HEK293 (cell line): Measurements from ENCODE around the gene PRUNE2.

Source experiments
- CTCF ChIP-seq: fragments of 450-650 bp; formaldehyde crosslinking; IDR thresholded peaks from 2 replicates; pipeline ENCODE4 v1.5.1; 2016; ENCODE audit warnings: missing biosample characterization, missing genetic modification characterization
- ZBTB49 ChIP-seq: fragments of 450-650 bp; formaldehyde crosslinking; IDR thresholded peaks from 2 replicates; pipeline ENCODE4 v1.5.1; 2016; ENCODE audit warnings: missing biosample characterization, missing genetic modification characterization, low read depth
- ZNF335 ChIP-seq: fragments of 450-650 bp; formaldehyde crosslinking; conservative IDR thresholded peaks from 2 replicates; pipeline ENCODE4 v1.5.1; 2016; ENCODE audit warnings: missing biosample characterization, missing genetic modification characterization
- ZNF362 ChIP-seq: fragments of 450-650 bp; formaldehyde crosslinking; IDR thresholded peaks from 2 replicates; pipeline ENCODE4 v1.5.1; 2016; ENCODE audit warnings: missing biosample characterization, missing genetic modification characterization
- ZNF561 ChIP-seq: fragments of 450-650 bp; IDR thresholded peaks from 2 replicates; pipeline ENCODE4 v1.5.1; 2018; ENCODE audit warnings: missing biosample characterization, missing genetic modification characterization, borderline replicate concordance
- TF ChIP-seq, protein P1 (sequence below): fragments of 450-650 bp; formaldehyde crosslinking; optimal IDR thresholded peaks from 2 replicates; pipeline ENCODE3; 2016; ENCODE audit warnings: missing biosample characterization, mild to moderate bottlenecking, missing genetic modification characterization

DNA sequence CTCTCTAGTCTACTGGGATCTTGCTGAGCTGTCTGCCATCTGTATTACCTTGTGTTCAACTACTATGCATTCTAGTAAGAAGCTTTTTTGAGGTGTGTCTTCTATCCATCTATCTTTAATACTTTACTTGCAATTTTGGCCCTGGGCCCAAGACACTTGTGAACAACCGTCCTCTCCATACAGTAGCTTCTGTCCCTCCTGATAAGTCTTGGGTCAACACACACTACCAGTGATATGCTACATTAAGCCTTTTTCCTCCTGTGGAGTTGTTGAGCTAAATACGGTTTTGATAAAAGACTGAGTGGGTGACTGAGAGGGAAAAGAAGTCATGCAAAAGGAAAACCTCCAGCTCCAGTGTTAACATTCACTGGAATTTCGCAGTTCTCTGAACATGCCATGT is 275.0 kb downstream of the PRUNE2 start:
- no peak for TF ChIP-seq ZNF561
- TF ChIP-seq ZNF335 (tag by site-specific recombination), result no peak
- TF ChIP-seq ZNF362 (tag by site-specific recombination), result no peak
- TF ChIP-seq CTCF (tag by site-specific recombination), result no peak
- TF ChIP-seq, protein P1, sequence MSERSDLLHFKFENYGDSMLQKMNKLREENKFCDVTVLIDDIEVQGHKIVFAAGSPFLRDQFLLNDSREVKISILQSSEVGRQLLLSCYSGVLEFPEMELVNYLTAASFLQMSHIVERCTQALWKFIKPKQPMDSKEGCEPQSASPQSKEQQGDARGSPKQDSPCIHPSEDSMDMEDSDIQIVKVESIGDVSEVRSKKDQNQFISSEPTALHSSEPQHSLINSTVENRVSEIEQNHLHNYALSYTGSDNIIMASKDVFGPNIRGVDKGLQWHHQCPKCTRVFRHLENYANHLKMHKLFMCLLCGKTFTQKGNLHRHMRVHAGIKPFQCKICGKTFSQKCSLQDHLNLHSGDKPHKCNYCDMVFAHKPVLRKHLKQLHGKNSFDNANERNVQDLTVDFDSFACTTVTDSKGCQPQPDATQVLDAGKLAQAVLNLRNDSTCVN (tag by site-specific recombination), result no peak
- TF ChIP-seq ZBTB49 (tag by site-specific recombination), result no peak
